Measurements from ENCODE around the gene LRIT1.

GRCh38 chr10:84211566-84211965 is 29.8 kb downstream of the LRIT1 start:
- TF ChIP-seq EZH2 (IDR thresholded peaks at IDR 0.05; ENCODE audit: insufficient read depth, poor library complexity, severe bottlenecking) = no peak
- TF ChIP-seq EZH2phosphoT487 (IDR thresholded peaks at IDR 0.05; ENCODE audit: insufficient read depth, low read depth) = no peak

Measured in GM23248 (cell line).